HEK293 (cell line): Measurements from ENCODE around the gene UBE2J2.
A peak's percentile ranks its signal among the peaks of the same experiment; 100 is the strongest.

ENCODE experiments used
- CTCF ChIA-PET: fragments of 350-600 bp; formaldehyde crosslinking; extraction: SDS; loops from one replicate; lab custom pipeline; 2021; ENCODE audit warnings: antibody characterized with exemption; lab: Yijun Ruan, JAX
- POLR2A ChIA-PET: fragments of 300-600 bp; formaldehyde crosslinking; extraction: SDS; loops from one replicate; lab custom pipeline; 2020; ENCODE audit warnings: antibody characterized with exemption, inconsistent platforms; lab: Yijun Ruan, JAX
- H3K27ac ChIP-seq: fragments of 200-500 bp; sonication (Bioruptor generic); 2 replicates; pipeline ENCODE4 v1.5.1; 2014; ENCODE audit warnings: low read depth, low read length, control low read depth, inconsistent platforms; ENCODE audit errors: extremely low read depth
- H3K36me3 ChIP-seq, 2 experiments: fragments of 200-500 bp in 1 of 2; sonication (Bioruptor generic) in 1 of 2; 1 replicate in 1 of 2; 2 replicates in 1 of 2; pipeline ENCODE4 v1.5.1; 2014 to 2017; ENCODE audit warnings: inconsistent platforms in 2 of 2, low read length in 2 of 2; ENCODE audit not compliant: control insufficient read depth in 2 of 2, insufficient read depth in 1 of 2
- H3K4me1 ChIP-seq: fragments of 200-500 bp; sonication (Bioruptor generic); 2 replicates; pipeline ENCODE4 v1.5.1; 2014; ENCODE audit warnings: mild to moderate bottlenecking, low read length, inconsistent platforms; ENCODE audit not compliant: control insufficient read depth, insufficient read depth
- H3K4me3 ChIP-seq: 2 replicates; pipeline ENCODE4 v1.5.1; 2011; ENCODE audit warnings: low read depth, mild to moderate bottlenecking, control low read depth, low read length, moderate library complexity
- H3K9me3 ChIP-seq: fragments of 200-500 bp; sonication (Bioruptor generic); 2 replicates; pipeline ENCODE4 v1.5.1; 2014; ENCODE audit warnings: low read depth, low read length, inconsistent platforms; ENCODE audit not compliant: control insufficient read depth, insufficient read depth
- KLF17 ChIP-seq: fragments of 450-650 bp; formaldehyde crosslinking; IDR thresholded peaks from 2 replicates; pipeline ENCODE4 v1.5.1; 2016; ENCODE audit warnings: missing biosample characterization, missing genetic modification characterization
- MEIS1 ChIP-seq: sonication (generic); formaldehyde crosslinking; IDR thresholded peaks from 2 replicates; pipeline ENCODE4 v1.8.1; 2022; ENCODE audit warnings: missing genetic modification reagents, mild to moderate bottlenecking, borderline replicate concordance
- PRDM2 ChIP-seq: fragments of 450-650 bp; formaldehyde crosslinking; IDR thresholded peaks from 2 replicates; pipeline ENCODE4 v1.5.1; 2016; ENCODE audit warnings: missing biosample characterization, missing genetic modification characterization, borderline replicate concordance
- SP3 ChIP-seq: fragments of 450-650 bp; formaldehyde crosslinking; IDR thresholded peaks from 2 replicates; pipeline ENCODE4 v1.5.1; 2016; ENCODE audit warnings: missing biosample characterization, missing genetic modification characterization
- ZBTB1 ChIP-seq: fragments of 450-650 bp; formaldehyde crosslinking; IDR thresholded peaks from 2 replicates; pipeline ENCODE4 v1.5.1; 2016; ENCODE audit warnings: missing biosample characterization, missing genetic modification characterization
- ZBTB48 ChIP-seq: fragments of 450-650 bp; formaldehyde crosslinking; IDR thresholded peaks from 2 replicates; pipeline ENCODE4 v1.5.1; 2016; ENCODE audit warnings: missing biosample characterization, missing genetic modification characterization
- ZNF133 ChIP-seq: fragments of 450-650 bp; formaldehyde crosslinking; IDR thresholded peaks from 2 replicates; pipeline ENCODE4 v1.5.1; 2016; ENCODE audit warnings: missing biosample characterization, missing genetic modification characterization
- ZNF19 ChIP-seq: fragments of 450-650 bp; formaldehyde crosslinking; IDR thresholded peaks from 2 replicates; pipeline ENCODE4; 2016; ENCODE audit warnings: missing biosample characterization, missing genetic modification characterization, low read depth
- ZNF202 ChIP-seq: fragments of 450-650 bp; formaldehyde crosslinking; IDR thresholded peaks from 2 replicates; pipeline ENCODE4 v1.5.1; 2016; ENCODE audit warnings: missing biosample characterization, missing genetic modification characterization, borderline replicate concordance
- ZNF23 ChIP-seq: fragments of 450-650 bp; formaldehyde crosslinking; IDR thresholded peaks from 2 replicates; pipeline ENCODE4 v1.5.1; 2016; ENCODE audit warnings: missing biosample characterization, missing genetic modification characterization, borderline replicate concordance
- ZNF341 ChIP-seq: fragments of 450-650 bp; formaldehyde crosslinking; IDR thresholded peaks from 2 replicates; pipeline ENCODE4; 2016; ENCODE audit warnings: low read depth, missing biosample characterization, missing genetic modification characterization
- ZNF37A ChIP-seq: fragments of 450-650 bp; IDR thresholded peaks from 2 replicates; pipeline ENCODE4 v1.5.1; 2018; ENCODE audit warnings: missing biosample characterization, missing genetic modification characterization
- ZNF624 ChIP-seq: fragments of 450-650 bp; formaldehyde crosslinking; IDR thresholded peaks from 2 replicates; pipeline ENCODE4 v1.5.1; 2017; ENCODE audit warnings: missing biosample characterization, missing genetic modification characterization
- ZNF660 ChIP-seq: fragments of 450-650 bp; IDR thresholded peaks from 2 replicates; pipeline ENCODE4 v1.5.1; 2018; ENCODE audit warnings: missing biosample characterization, mild to moderate bottlenecking, missing genetic modification characterization
- ZSCAN16 ChIP-seq: fragments of 450-650 bp; formaldehyde crosslinking; IDR thresholded peaks from 2 replicates; pipeline ENCODE4 v1.5.1; 2016; ENCODE audit warnings: missing biosample characterization, missing genetic modification characterization
- ZSCAN5A ChIP-seq: fragments of 450-650 bp; formaldehyde crosslinking; IDR thresholded peaks from 2 replicates; pipeline ENCODE4 v1.5.1; 2016; ENCODE audit warnings: missing biosample characterization, missing genetic modification characterization
- TF ChIP-seq, protein P1 (sequence below): fragments of 450-650 bp; formaldehyde crosslinking; IDR thresholded peaks from 2 replicates; pipeline ENCODE4 v1.5.1; 2016; ENCODE audit warnings: missing biosample characterization, missing genetic modification characterization
- TF ChIP-seq, protein P2 (sequence below): fragments of 450-650 bp; formaldehyde crosslinking; conservative IDR thresholded peaks from 2 replicates; pipeline ENCODE4 v1.5.1; 2016; ENCODE audit warnings: low read depth, missing biosample characterization, missing genetic modification characterization

The UBE2J2 gene

GRCh38 chr1:1273512-1274298 is at the start of gene UBE2J2:
UBE2J2 (minus strand) TSS chr1:1273854; CDS start chr1:1267992, 5,862 bp downstream.
- H3K4me1 ChIP-seq = 0 out of 2 replicates have a peak, but pooled peaks cover 4% of the 10 kb centered on the region
- H3K27ac ChIP-seq = peak within 1 kb of the TSS; percentile 86
- peaks cover 4 to 40% of the 10 kb centered on the region in 2 experiments; a peak in 2 of 3 replicates for H3K36me3 ChIP-seq
- CTCF ChIA-PET = interaction anchor here (0.6 to 0.8 kb wide), 2 partner anchors 8 to 9 kb away, joined by 3 read pairs; no protein-coding TSS in a partner anchor
- peak within 1 kb of the TSS; percentile 89 for H3K4me3 ChIP-seq
- POLR2A ChIA-PET = interaction anchor here (0.5 to 1.8 kb wide), 9 partner anchors 9 to 444 kb away, joined by 3 to 12 read pairs (median 3); no protein-coding TSS in a partner anchor
- H3K9me3 ChIP-seq = no peaks in the 10 kb centered on the region
- TF ChIP-seq ZNF37A (tag by site-specific recombination) (no peak), ZNF341 (tag by site-specific recombination) (no peak), ZNF660 (tag by site-specific recombination) (peak; percentile 90), SP3 (tag by site-specific recombination) (peak; percentile 74), MEIS1 (CRISPR knock-in tag) (no peak), ZSCAN5A (no peak), ZBTB1 (tag by site-specific recombination) (no peak), ZNF202 (tag by site-specific recombination) (no peak), KLF17 (tag by site-specific recombination) (no peak), ZNF133 (tag by site-specific recombination) (no peak), ZBTB48 (peak; percentile 50; the same call in 1 of the 2 replicates), PRDM2 (tag by site-specific recombination) (no peak), ZSCAN16 (no peak), ZNF23 (tag by site-specific recombination) (no peak), ZNF624 (tag by site-specific recombination) (no peak), ZNF19 (no peak)
- TF ChIP-seq, protein P1, sequence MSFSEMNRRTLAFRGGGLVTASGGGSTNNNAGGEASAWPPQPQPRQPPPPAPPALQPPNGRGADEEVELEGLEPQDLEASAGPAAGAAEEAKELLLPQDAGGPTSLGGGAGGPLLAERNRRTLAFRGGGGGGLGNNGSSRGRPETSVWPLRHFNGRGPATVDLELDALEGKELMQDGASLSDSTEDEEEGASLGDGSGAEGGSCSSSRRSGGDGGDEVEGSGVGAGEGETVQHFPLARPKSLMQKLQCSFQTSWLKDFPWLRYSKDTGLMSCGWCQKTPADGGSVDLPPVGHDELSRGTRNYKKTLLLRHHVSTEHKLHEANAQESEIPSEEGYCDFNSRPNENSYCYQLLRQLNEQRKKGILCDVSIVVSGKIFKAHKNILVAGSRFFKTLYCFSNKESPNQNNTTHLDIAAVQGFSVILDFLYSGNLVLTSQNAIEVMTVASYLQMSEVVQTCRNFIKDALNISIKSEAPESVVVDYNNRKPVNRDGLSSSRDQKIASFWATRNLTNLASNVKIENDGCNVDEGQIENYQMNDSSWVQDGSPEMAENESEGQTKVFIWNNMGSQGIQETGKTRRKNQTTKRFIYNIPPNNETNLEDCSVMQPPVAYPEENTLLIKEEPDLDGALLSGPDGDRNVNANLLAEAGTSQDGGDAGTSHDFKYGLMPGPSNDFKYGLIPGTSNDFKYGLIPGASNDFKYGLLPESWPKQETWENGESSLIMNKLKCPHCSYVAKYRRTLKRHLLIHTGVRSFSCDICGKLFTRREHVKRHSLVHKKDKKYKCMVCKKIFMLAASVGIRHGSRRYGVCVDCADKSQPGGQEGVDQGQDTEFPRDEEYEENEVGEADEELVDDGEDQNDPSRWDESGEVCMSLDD (tag by site-specific recombination) = peak; percentile 54; the same call in 1 of the 2 replicates
- TF ChIP-seq, protein P2, sequence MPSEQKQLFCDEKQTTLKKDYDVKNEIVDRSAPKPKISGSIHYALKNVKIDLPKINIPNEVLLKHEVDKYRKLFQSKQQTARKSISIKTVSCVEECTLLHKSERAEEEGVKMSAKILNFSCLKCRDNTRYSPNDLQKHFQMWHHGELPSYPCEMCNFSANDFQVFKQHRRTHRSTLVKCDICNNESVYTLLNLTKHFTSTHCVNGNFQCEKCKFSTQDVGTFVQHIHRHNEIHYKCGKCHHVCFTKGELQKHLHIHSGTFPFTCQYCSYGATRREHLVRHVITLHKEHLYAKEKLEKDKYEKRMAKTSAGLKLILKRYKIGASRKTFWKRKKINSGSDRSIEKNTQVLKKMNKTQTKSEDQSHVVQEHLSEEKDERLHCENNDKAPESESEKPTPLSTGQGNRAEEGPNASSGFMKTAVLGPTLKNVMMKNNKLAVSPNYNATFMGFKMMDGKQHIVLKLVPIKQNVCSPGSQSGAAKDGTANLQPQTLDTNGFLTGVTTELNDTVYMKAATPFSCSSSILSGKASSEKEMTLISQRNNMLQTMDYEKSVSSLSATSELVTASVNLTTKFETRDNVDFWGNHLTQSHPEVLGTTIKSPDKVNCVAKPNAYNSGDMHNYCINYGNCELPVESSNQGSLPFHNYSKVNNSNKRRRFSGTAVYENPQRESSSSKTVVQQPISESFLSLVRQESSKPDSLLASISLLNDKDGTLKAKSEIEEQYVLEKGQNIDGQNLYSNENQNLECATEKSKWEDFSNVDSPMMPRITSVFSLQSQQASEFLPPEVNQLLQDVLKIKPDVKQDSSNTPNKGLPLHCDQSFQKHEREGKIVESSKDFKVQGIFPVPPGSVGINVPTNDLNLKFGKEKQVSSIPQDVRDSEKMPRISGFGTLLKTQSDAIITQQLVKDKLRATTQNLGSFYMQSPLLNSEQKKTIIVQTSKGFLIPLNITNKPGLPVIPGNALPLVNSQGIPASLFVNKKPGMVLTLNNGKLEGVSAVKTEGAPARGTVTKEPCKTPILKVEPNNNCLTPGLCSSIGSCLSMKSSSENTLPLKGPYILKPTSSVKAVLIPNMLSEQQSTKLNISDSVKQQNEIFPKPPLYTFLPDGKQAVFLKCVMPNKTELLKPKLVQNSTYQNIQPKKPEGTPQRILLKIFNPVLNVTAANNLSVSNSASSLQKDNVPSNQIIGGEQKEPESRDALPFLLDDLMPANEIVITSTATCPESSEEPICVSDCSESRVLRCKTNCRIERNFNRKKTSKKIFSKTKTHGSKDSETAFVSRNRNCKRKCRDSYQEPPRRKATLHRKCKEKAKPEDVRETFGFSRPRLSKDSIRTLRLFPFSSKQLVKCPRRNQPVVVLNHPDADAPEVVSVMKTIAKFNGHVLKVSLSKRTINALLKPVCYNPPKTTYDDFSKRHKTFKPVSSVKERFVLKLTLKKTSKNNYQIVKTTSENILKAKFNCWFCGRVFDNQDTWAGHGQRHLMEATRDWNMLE (tag by site-specific recombination) = peak; percentile 71; the same call in 1 of the 2 replicates
